ENCODE measurements around the gene SLC30A9.

DNA sequence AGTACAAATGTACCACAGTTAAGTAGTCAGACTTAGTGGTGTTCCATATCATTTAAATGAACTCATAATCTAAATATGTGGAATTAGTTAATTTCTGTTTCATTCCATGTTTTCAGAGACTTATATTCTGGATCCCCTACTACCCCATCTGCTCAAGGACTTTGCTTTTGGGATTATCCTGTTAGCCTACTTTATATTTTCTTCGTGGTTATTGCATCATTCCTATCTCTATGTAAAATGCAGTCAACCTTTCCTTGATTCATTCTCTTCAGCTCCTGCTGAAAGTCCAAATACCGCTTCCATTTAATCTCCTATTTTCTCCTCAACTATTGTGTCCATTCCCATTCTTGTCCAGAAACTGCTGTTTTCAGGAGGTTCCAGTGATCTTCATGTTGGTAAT is 25.1 kb downstream of the SLC30A9 start:
- no peak for TF ChIP-seq ZNF431 (CRISPR knock-in tag; IDR thresholded peaks at IDR 0.05; ENCODE audit: borderline replicate concordance, low read depth)
- no peak for TF ChIP-seq IRX3 (CRISPR knock-in tag; IDR thresholded peaks at IDR 0.05; ENCODE audit: borderline replicate concordance, low read depth)
- TF ChIP-seq, protein P1, sequence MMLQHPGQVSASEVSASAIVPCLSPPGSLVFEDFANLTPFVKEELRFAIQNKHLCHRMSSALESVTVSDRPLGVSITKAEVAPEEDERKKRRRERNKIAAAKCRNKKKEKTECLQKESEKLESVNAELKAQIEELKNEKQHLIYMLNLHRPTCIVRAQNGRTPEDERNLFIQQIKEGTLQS (CRISPR knock-in tag; IDR thresholded peaks at IDR 0.05) = no peak
- no peak for TF ChIP-seq TCF12 (IDR thresholded peaks at IDR 0.05)
- no peak for TF ChIP-seq TCF12 (CRISPR knock-in tag; IDR thresholded peaks at IDR 0.05)
- TF ChIP-seq ZNF12 (CRISPR knock-in tag; IDR thresholded peaks at IDR 0.05) = no peak
- no peak for TF ChIP-seq HMGXB3 (CRISPR knock-in tag; IDR thresholded peaks at IDR 0.05; ENCODE audit: borderline replicate concordance)
- TF ChIP-seq KMT2B (CRISPR knock-in tag; IDR thresholded peaks at IDR 0.05) = no peak
- TF ChIP-seq ZNF136 (CRISPR knock-in tag; IDR thresholded peaks at IDR 0.05; ENCODE audit: low read depth) = no peak
- TF ChIP-seq FOXC1 (CRISPR knock-in tag; IDR thresholded peaks at IDR 0.05; ENCODE audit: borderline replicate concordance) = no peak
- no peak for TF ChIP-seq FOSL2 (CRISPR knock-in tag; IDR thresholded peaks at IDR 0.05)

Data from HepG2 (cell line).